GM11168 (cell line): ENCODE results near the gene LRRC25.
"Not testable (repeated sequence)": the region's sequence is repeated elsewhere in the genome, so short reads cannot be mapped to it uniquely, and the experiment has no call there.

Experiments used
- in situ Hi-C: fragments of 300-500 bp; cut with MboI; formaldehyde crosslinking; loops from one replicate; pipeline ENCODE4 v1.12.0; 2022; ENCODE audit warnings: low sequenced_read_pairs; ENCODE audit not compliant: unreplicated experiment

Gene LRRC25

GRCh38 chr19:18353378-18354005, 43.9 kb downstream of the LRRC25 start:
- in situ Hi-C loops: no loop called here

GRCh38 chr19:18351544-18351943, 45.9 kb downstream of the LRRC25 start:
- in situ Hi-C loops: no loop called here

- in situ Hi-C loops: no loop called here
These were observed 46.9 kb downstream of the LRRC25 start for GRCh38 chr19:18350490-18350889.

GRCh38 chr19:18349524-18350128, 47.8 kb downstream of the LRRC25 start:
- in situ Hi-C loops: no loop called here

GRCh38 chr19:18348818-18349339, 48.5 kb downstream of the LRRC25 start:
- in situ Hi-C loops: not testable (repeated sequence)

- in situ Hi-C loops: no loop called here
These were observed 49.3 kb downstream of the LRRC25 start for GRCh38 chr19:18348171-18348570.

GRCh38 chr19:18346091-18346490, 51.3 kb downstream of the LRRC25 start:
- in situ Hi-C loops: no loop called here

- in situ Hi-C loops: no loop called here
These were observed 52.1 kb downstream of the LRRC25 start for GRCh38 chr19:18345296-18345695.

- in situ Hi-C loops: loop anchor here (5.0 kb wide), 1 partner anchor 63 kb away; no protein-coding TSS in a partner anchor
These were observed 52.9 kb downstream of the LRRC25 start for GRCh38 chr19:18344582-18344950.

- in situ Hi-C loops: loop anchor here (5.0 kb wide), 1 partner anchor 65 kb away; no protein-coding TSS in a partner anchor
These were observed 55.3 kb downstream of the LRRC25 start for GRCh38 chr19:18342090-18342632.
